HG03457 (cell line): ENCODE results near the gene MAP3K7.
"Not testable (repeated sequence)": the region's sequence is repeated elsewhere in the genome, so short reads cannot be mapped to it uniquely, and the experiment has no call there.

Experiments
- ATAC-seq: cut with Tn5 transposase; IDR thresholded peaks from one replicate; pipeline ENCODE4 v1.9.1; 2021; ENCODE audit warnings: moderate number of reproducible peaks; ENCODE audit not compliant: unreplicated experiment

MAP3K7 gene

GRCh38 chr6:90578894-90579549 lies 7.8 kb downstream of the MAP3K7 start:
- no peak for ATAC-seq

- no peak for ATAC-seq
Measured at GRCh38 chr6:90575267-90575666, 11.6 kb downstream of the MAP3K7 start.

GRCh38 chr6:90574610-90575009 lies 12.3 kb downstream of the MAP3K7 start:
- ATAC-seq: no peak

GRCh38 chr6:90573624-90574023 lies 13.2 kb downstream of the MAP3K7 start:
- ATAC-seq: no peak

GRCh38 chr6:90572856-90573255 lies 14.0 kb downstream of the MAP3K7 start:
- no peak for ATAC-seq

- no peak for ATAC-seq
Measured at GRCh38 chr6:90569223-90569622, 17.6 kb downstream of the MAP3K7 start.

- not testable (repeated sequence) for ATAC-seq
Measured at GRCh38 chr6:90567682-90568081, 19.2 kb downstream of the MAP3K7 start.

GRCh38 chr6:90562341-90562740 lies 24.5 kb downstream of the MAP3K7 start:
- ATAC-seq: not testable (repeated sequence)

- ATAC-seq: no peak
Measured at GRCh38 chr6:90559931-90560330, 26.9 kb downstream of the MAP3K7 start.

- no peak for ATAC-seq
Measured at GRCh38 chr6:90557006-90557405, 29.9 kb downstream of the MAP3K7 start.

GRCh38 chr6:90547991-90548390 lies 38.9 kb downstream of the MAP3K7 start:
- ATAC-seq: no peak

- no peak for ATAC-seq
Measured at GRCh38 chr6:90547079-90547478, 39.8 kb downstream of the MAP3K7 start.

GRCh38 chr6:90545448-90545847 lies 41.4 kb downstream of the MAP3K7 start:
- ATAC-seq: no peak

- no peak for ATAC-seq
Measured at GRCh38 chr6:90544741-90545140, 42.1 kb downstream of the MAP3K7 start.

- no peak for ATAC-seq
Measured at GRCh38 chr6:90544081-90544480, 42.8 kb downstream of the MAP3K7 start.

- no peak for ATAC-seq
Measured at GRCh38 chr6:90541221-90541620, 45.7 kb downstream of the MAP3K7 start.

- no peak for ATAC-seq
Measured at GRCh38 chr6:90538278-90539046, 48.4 kb downstream of the MAP3K7 start.

- no peak for ATAC-seq
Measured at GRCh38 chr6:90537723-90538258, 49.1 kb downstream of the MAP3K7 start.

- no peak for ATAC-seq
Measured at GRCh38 chr6:90537027-90537426, 49.8 kb downstream of the MAP3K7 start.

- ATAC-seq: no peak
Measured at GRCh38 chr6:90536520-90536919, 50.4 kb downstream of the MAP3K7 start.

GRCh38 chr6:90534337-90535025 lies 52.4 kb downstream of the MAP3K7 start:
- no peak for ATAC-seq
